Stomach (tissue), 9 donors: ENCODE results near the gene CRISPLD2. TPM values are rescaled to one million over a fixed set of nuclear protein-coding genes. Genes with fewer than 3 reads are reported as not detected.
A peak's percentile ranks its signal among the peaks of the same experiment; 100 is the strongest.

Experiments
- DNase-seq, 2 donors: peaks; one replicate each; pipeline versions ENCODE4 v3.0.0 to v3.0.0-alpha.2; 2013 to 2019
- H3K27ac ChIP-seq, 5 donors: fragments of 200-600 bp in 4 of 5; sonication (generic) in 4 of 5; one replicate each; pipeline ENCODE4 v1.5.1; 2013 to 2019; ENCODE audit warnings: mild to moderate bottlenecking in 1 of 5, moderate library complexity in 1 of 5
- H3K27me3 ChIP-seq, 3 donors: fragments of 200-600 bp; sonication (generic); one replicate each; pipeline ENCODE4 v1.5.1; 2017 to 2019; ENCODE audit warnings: mixed run types in 1 of 3
- H3K36me3 ChIP-seq, 4 donors: fragments of 200-600 bp; sonication (generic); 1 replicate in 3 of 4; 2 replicates in 1 of 4; pipeline ENCODE4 v1.5.1; 2016 to 2019
- H3K4me1 ChIP-seq, 4 donors: fragments of 200-600 bp; sonication (generic); one replicate each; pipeline ENCODE4 v1.5.1; 2016 to 2019
- H3K4me3 ChIP-seq, 4 donors: fragments of 200-600 bp; sonication (generic) in 3 of 4; one replicate each; pipeline ENCODE4 v1.5.1; 2016 to 2019; ENCODE audit warnings: mild to moderate bottlenecking in 1 of 4
- H3K9me3 ChIP-seq, 4 donors: fragments of 200-600 bp; sonication (generic); one replicate each; pipeline ENCODE4 v1.5.1; 2016 to 2019
- CTCF ChIP-seq, 7 experiments: fragments of 450-650 bp in 4 of 7; fragments of 200-600 bp in 3 of 7; sonication (generic) in 3 of 7; IDR thresholded peaks; one replicate each; pipeline ENCODE4 v1.5.1; 2016 to 2019; ENCODE audit warnings: antibody characterized with exemption in 7 of 7, control low read depth in 2 of 7, mild to moderate bottlenecking in 1 of 7
- EP300 ChIP-seq: sonication (generic); formaldehyde crosslinking; IDR thresholded peaks from one replicate; pipeline ENCODE4 v1.6.1; 2017; ENCODE audit warnings: antibody characterized with exemption
- POLR2A ChIP-seq, 4 donors: fragments of 450-650 bp; IDR thresholded peaks; one replicate each; pipeline ENCODE4 v1.6.1; 2016; ENCODE audit warnings: antibody characterized with exemption in 4 of 4, control low read depth in 2 of 4, mild to moderate bottlenecking in 1 of 4, moderate library complexity in 1 of 4
- POLR2AphosphoS5 ChIP-seq, 3 donors: sonication (generic); formaldehyde crosslinking; IDR thresholded peaks; one replicate each; pipeline ENCODE4 v1.6.1; 2016; ENCODE audit warnings: antibody characterized with exemption in 3 of 3
- WGBS, 5 donors: extraction: QIAGEN DNeasy Blood & Tissue Kit in 3 of 5; methylation state at CpG; one replicate each; pipeline versions ENCODE4 v1.1.5 to v1.1.7; 2013 to 2018; 5-methylcytosine and 5-hydroxymethylcytosine counted together
- intact Hi-C: fragments of 100-400 bp; cut with DNase I; formaldehyde crosslinking; loops from one replicate; pipeline ENCODE4 v1.15.1; 2023; ENCODE audit warnings: low total_unique reads
- polyA plus RNA-seq, 3 donors: library from polyadenylated mRNA; stranded (reverse); fragments of 200-250 nt; gene quantifications; one replicate each; pipeline ENCODE4 v1.2.3, GENCODE V29; 2013
- total RNA-seq, 5 donors: library from RNA; depleted of rRNA; stranded (reverse); fragments of >200 nt; gene quantifications; one replicate each; pipeline versions ENCODE4 v1.1.0 to v1.2.3, GENCODE V29; 2014 to 2016
- donor health status: healthy with polysubstance abuse.
- donor health status: Bipolar disorder and iron deficiency.
- donor health status: healthy.

CRISPLD2 gene
- total and polyA plus RNA-seq, 8 donors: 18.3 to 242 (median 95.8) TPM

GRCh38 chr16:84950906-84951305 lies 131.1 kb downstream of the CRISPLD2 start:
- H3K4me3 ChIP-seq: no peak overlapping the region
- H3K27me3 ChIP-seq: no peaks in the 10 kb centered on the region
- H3K27ac ChIP-seq: no peak overlapping the region
- intact Hi-C loops: loop anchor here (5.0 kb wide), 1 partner anchor 199 kb away; no protein-coding TSS in a partner anchor
- no peaks in the 10 kb centered on the region for H3K9me3 ChIP-seq
- TF ChIP-seq POLR2A (IDR thresholded peaks at IDR 0.05) (no peak), EP300 (no peak), POLR2AphosphoS5 (IDR thresholded peaks at IDR 0.05) (no peak), CTCF (IDR thresholded peaks at IDR 0.05) (no peak)
- no peaks in the 10 kb centered on the region for H3K36me3 ChIP-seq
- WGBS, 5 donors: 78 to 89% (median 85%) methylated on average over 9 to 10 of the region's 10 CpGs
- no peak for DNase-seq
- H3K4me1 ChIP-seq: peaks cover 9 to 33% (median 19%) of the 10 kb centered on the region in 4 donors

- Histone ChIP-seq H3K4me3 (no peak overlapping the region), H3K9me3 (no peaks in the 10 kb centered on the region), H3K4me1 (peaks cover 9 to 33% (median 19%) of the 10 kb centered on the region in 4 donors), H3K36me3 (no peaks in the 10 kb centered on the region), H3K27ac (peak overlapping the region in 4 of 5 donors; percentile 4 to 76 (median 62)), H3K27me3 (no peaks in the 10 kb centered on the region)
- 26 to 37% (median 37%) methylated on average over 8 to 12 of the region's 12 CpGs for WGBS, 5 donors
- peak; percentile 85 to 94 for DNase-seq
- TF ChIP-seq POLR2AphosphoS5 (IDR thresholded peaks at IDR 0.05) (peak; percentile 8 to 78 (median 42)), EP300 (no peak), POLR2A (IDR thresholded peaks at IDR 0.05) (no peak), CTCF (IDR thresholded peaks at IDR 0.05) (peak in 5 of 7 experiments; percentile 89 to 95 (median 92))
- intact Hi-C loops: loop anchor here (5.0 kb wide), 1 partner anchor 200 kb away; no protein-coding TSS in a partner anchor
These were observed 132.8 kb downstream of the CRISPLD2 start for GRCh38 chr16:84952335-84953189.

GRCh38 chr16:84953190-84953746 lies 133.5 kb downstream of the CRISPLD2 start:
- peaks cover 9 to 33% (median 19%) of the 10 kb centered on the region in 4 donors for H3K4me1 ChIP-seq
- H3K36me3 ChIP-seq: no peaks in the 10 kb centered on the region
- peak overlapping the region in 4 of 5 donors; percentile 4 to 76 (median 62) for H3K27ac ChIP-seq
- H3K9me3 ChIP-seq: no peaks in the 10 kb centered on the region
- WGBS, 5 donors: 68 to 80% (median 77%) methylated on average over 9 of the region's 9 CpGs
- no peak for TF ChIP-seq POLR2A (IDR thresholded peaks at IDR 0.05)
- TF ChIP-seq CTCF (IDR thresholded peaks at IDR 0.05): no peak
- TF ChIP-seq POLR2AphosphoS5 (IDR thresholded peaks at IDR 0.05): no peak
- TF ChIP-seq EP300: no peak
- H3K4me3 ChIP-seq: no peak overlapping the region
- no peaks in the 10 kb centered on the region for H3K27me3 ChIP-seq
- peak in 1 of 2 donors; percentile 43 for DNase-seq
- intact Hi-C loops: loop anchor here (5.0 kb wide), 1 partner anchor 201 kb away; no protein-coding TSS in a partner anchor

GRCh38 chr16:84955427-84955826 lies 135.6 kb downstream of the CRISPLD2 start:
- Histone ChIP-seq H3K4me3 (no peak overlapping the region), H3K36me3 (no peaks in the 10 kb centered on the region), H3K27me3 (no peaks in the 10 kb centered on the region), H3K9me3 (no peaks in the 10 kb centered on the region), H3K4me1 (peaks cover 6 to 25% (median 16%) of the 10 kb centered on the region in 4 donors), H3K27ac (no peak overlapping the region)
- WGBS, 5 donors: 31 to 60% (median 41%) methylated on average over 2 to 6 of the region's 6 CpGs
- TF ChIP-seq CTCF (IDR thresholded peaks at IDR 0.05) (no peak), EP300 (no peak), POLR2A (IDR thresholded peaks at IDR 0.05) (no peak), POLR2AphosphoS5 (IDR thresholded peaks at IDR 0.05) (no peak)
- DNase-seq: peak in 1 of 2 donors; percentile 70
- intact Hi-C loops: no loop called here
